Glutamatergic neuron (in vitro differentiated cells): Measurements from ENCODE around the gene CCDC33. TPM values are rescaled to one million over a fixed set of nuclear protein-coding genes. Genes with fewer than 3 reads are reported as not detected.
A peak's percentile ranks its signal among the peaks of the same experiment; 100 is the strongest.

ENCODE experiments used
- DNase-seq: peaks from one replicate; pipeline ENCODE4 v3.0.0; 2022
- H3K27ac Mint-ChIP-seq: one replicate; pipeline ENCODE4 v1.8.0; 2020; ENCODE audit warnings: mild to moderate bottlenecking, mixed read lengths, inconsistent platforms; ENCODE audit not compliant: unreplicated experiment
- H3K27me3 Mint-ChIP-seq: one replicate; pipeline ENCODE4 v1.8.0; 2020; ENCODE audit warnings: mild to moderate bottlenecking, moderate library complexity, mixed read lengths, inconsistent platforms; ENCODE audit not compliant: unreplicated experiment
- H3K36me3 Mint-ChIP-seq: one replicate; pipeline ENCODE4 v1.8.0; 2020; ENCODE audit warnings: mild to moderate bottlenecking, mixed read lengths, inconsistent platforms; ENCODE audit not compliant: unreplicated experiment
- H3K4me1 Mint-ChIP-seq: one replicate; pipeline ENCODE4 v1.8.0; 2020; ENCODE audit warnings: mild to moderate bottlenecking, low read depth, mixed read lengths, inconsistent platforms; ENCODE audit not compliant: unreplicated experiment
- H3K4me3 Mint-ChIP-seq: one replicate; pipeline ENCODE4 v1.8.0; 2020; ENCODE audit warnings: mild to moderate bottlenecking, mixed read lengths, inconsistent platforms; ENCODE audit not compliant: unreplicated experiment
- H3K9me3 Mint-ChIP-seq: one replicate; pipeline ENCODE4 v1.8.0; 2020; ENCODE audit warnings: mild to moderate bottlenecking, moderate library complexity, mixed read lengths, inconsistent platforms; ENCODE audit not compliant: unreplicated experiment
- total RNA-seq: library from RNA; stranded (reverse); fragmentation: NEBNext Ultra II Directional; extraction: Animal tissue kit (Norgen Biotek cat#: 25700); gene quantifications from one replicate; pipeline ENCODE4 v1.2.1, GENCODE V29; 2021; ENCODE audit not compliant: unreplicated experiment
- TF ChIP-seq, protein P1 (sequence below): fragments of 200-600 bp; sonication (generic); IDR thresholded peaks from one replicate; pipeline ENCODE4 v1.5.0; 2021; ENCODE audit not compliant: partially characterized antibody, unreplicated experiment

Gene CCDC33
- total RNA-seq, 1 donor from 2014 or later, result 0.49 TPM

DNA sequence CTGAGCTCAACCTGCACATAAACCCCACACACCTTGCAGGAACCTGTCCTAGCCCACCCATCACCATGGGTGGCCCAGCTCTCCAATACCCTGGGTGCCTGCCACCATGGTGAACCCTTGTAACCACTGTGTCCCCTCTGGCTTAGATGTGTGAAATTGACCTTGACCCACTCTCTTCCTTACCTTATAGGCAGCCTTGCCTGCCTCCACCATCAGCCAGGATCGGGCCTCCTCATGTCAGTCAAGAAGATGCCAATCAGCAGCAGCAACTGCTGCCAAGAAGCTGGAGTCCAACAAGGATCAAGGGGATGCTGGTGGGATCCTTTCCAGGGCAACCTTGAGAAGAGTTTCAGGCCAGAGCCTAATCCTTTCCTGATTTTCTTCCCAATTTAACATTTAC, 140.1 kb downstream of the CCDC33 start:
- peaks cover 6% of the 10 kb centered on the region for H3K4me1 Mint-ChIP-seq
- H3K27ac Mint-ChIP-seq, result no peak overlapping the region
- TF ChIP-seq, protein P1, sequence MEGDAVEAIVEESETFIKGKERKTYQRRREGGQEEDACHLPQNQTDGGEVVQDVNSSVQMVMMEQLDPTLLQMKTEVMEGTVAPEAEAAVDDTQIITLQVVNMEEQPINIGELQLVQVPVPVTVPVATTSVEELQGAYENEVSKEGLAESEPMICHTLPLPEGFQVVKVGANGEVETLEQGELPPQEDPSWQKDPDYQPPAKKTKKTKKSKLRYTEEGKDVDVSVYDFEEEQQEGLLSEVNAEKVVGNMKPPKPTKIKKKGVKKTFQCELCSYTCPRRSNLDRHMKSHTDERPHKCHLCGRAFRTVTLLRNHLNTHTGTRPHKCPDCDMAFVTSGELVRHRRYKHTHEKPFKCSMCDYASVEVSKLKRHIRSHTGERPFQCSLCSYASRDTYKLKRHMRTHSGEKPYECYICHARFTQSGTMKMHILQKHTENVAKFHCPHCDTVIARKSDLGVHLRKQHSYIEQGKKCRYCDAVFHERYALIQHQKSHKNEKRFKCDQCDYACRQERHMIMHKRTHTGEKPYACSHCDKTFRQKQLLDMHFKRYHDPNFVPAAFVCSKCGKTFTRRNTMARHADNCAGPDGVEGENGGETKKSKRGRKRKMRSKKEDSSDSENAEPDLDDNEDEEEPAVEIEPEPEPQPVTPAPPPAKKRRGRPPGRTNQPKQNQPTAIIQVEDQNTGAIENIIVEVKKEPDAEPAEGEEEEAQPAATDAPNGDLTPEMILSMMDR, result no peak
- H3K36me3 Mint-ChIP-seq, result no peaks in the 10 kb centered on the region
- H3K4me3 Mint-ChIP-seq, result no peak overlapping the region
- no peaks in the 10 kb centered on the region for H3K27me3 Mint-ChIP-seq
- no peak for DNase-seq
- peaks cover 1% of the 10 kb centered on the region for H3K9me3 Mint-ChIP-seq

DNA sequence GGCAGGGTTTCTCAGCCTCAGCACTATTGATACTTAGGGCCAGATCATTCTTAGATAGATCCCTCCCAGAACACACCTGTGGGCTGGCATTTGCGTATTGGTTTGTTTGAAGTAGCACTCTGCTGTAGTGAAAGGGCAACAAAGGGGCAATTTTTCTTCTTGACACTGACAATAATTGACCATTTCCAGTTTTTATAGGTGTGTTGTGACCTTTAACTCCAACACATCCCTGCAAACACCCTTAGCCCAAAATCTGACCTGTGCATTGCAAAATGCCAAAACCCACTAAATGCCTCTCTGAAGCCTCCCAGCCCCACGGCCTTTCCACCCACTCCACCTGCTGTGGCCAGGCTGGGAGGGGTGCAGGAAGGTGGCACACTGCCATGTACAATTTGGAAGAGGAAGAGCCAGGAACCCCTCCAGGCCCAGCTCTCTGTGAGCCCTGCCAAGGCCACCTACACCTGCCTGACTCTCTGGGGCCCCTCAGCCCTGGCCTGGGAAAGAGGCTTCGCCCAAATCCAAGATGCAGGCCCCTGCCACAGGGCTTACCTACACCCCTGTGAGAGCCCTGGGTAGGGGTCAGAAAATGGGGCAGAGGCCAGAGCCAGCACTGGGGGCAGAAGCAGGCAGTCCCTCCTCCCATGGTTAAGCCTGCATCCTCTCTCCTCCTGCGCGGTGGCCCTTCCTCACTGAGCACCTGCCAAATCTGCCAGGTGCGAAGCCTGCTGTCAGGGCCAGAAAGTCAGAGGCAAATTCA, 140.9 kb downstream of the CCDC33 start:
- Mint-ChIP-seq H3K27ac (no peak overlapping the region), H3K9me3 (peaks cover 1% of the 10 kb centered on the region), H3K4me1 (peaks cover 6% of the 10 kb centered on the region), H3K4me3 (no peak overlapping the region), H3K36me3 (no peaks in the 10 kb centered on the region), H3K27me3 (no peaks in the 10 kb centered on the region)
- TF ChIP-seq, protein P1, result no peak
- peak; percentile 8 for DNase-seq

DNA sequence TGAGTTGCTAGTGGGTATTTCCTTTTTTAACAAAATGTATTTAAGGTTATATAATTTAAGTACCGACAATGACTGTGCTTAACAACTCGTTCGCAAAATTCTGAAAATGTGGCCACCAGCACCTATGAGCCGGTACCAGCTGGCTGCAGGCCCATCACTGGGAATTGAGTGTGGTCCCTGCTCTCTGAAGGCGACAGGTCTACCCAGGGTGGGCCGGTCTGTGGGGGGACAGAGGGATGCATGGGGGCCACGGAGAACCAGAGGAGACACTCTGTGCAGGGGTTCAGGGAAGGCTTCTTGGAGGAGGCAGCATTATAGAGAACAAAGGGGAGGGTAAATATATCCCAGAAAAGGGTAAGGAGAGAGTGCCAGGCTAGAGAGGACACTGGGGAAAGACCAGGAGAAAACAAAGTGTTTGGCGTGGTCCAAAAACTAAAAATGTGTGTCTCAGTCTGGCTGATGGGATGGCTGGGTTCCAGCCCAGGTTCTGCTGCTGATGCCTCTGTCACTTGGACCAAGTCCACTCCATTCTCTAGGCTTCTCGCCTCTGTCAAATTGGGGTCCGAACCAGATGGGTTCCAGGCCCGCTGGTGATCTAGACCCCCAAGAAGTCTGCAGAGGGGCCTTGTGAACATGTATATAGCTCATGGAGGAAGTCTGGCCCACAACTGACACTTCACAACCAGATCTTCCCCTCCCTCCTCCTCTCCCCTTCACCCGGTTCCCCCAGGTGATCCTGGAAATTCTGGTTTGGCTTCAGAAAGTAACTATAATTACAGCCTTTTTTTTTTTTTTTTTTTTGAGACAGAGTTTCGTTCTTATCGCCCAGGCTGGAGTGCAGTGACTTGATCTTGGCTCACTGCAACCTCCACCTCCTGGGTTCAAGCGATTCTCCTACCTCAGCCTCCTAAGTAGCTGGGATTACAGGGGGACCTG, 142.0 kb downstream of the CCDC33 start:
- Mint-ChIP-seq H3K36me3 (no peaks in the 10 kb centered on the region), H3K4me1 (peaks cover 6% of the 10 kb centered on the region), H3K27ac (no peak overlapping the region), H3K4me3 (no peak overlapping the region), H3K9me3 (no peaks in the 10 kb centered on the region), H3K27me3 (peaks cover 2% of the 10 kb centered on the region)
- DNase-seq, result peak; percentile 6
- TF ChIP-seq, protein P1, result no peak

DNA sequence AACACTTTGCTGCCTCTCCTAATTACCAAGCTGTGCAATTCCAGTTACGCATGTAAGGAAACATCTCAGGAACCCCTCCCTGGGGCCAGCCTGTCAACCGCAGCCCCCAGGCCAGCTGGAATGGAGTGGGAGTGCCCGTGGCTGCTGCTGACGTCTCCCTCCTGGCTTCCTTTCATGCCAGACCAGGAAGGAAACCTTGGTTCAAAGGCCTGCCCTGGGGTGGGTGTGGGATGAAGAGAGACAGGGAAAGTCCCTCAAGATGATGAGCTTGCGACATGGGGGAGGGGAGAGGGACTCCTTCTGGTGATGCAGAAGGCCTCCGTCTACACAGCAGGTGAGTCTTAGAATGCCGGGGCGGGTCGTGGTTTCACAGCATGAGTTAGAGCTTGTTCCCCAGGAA, 142.7 kb downstream of the CCDC33 start:
- H3K27me3 Mint-ChIP-seq, result peaks cover 2% of the 10 kb centered on the region
- H3K4me3 Mint-ChIP-seq, result no peak overlapping the region
- no peaks in the 10 kb centered on the region for H3K9me3 Mint-ChIP-seq
- H3K36me3 Mint-ChIP-seq, result no peaks in the 10 kb centered on the region
- DNase-seq, result no peak
- peaks cover 6% of the 10 kb centered on the region for H3K4me1 Mint-ChIP-seq
- H3K27ac Mint-ChIP-seq, result no peak overlapping the region
- TF ChIP-seq, protein P1, result no peak
